Measurements from ENCODE around the gene SLC9A3. TPM values are rescaled to one million over a fixed set of nuclear protein-coding genes. Genes with fewer than 3 reads are reported as not detected.

Gene SLC9A3
- total RNA-seq, 1 experiment from 2014 or later, result 1.5 TPM

DNA sequence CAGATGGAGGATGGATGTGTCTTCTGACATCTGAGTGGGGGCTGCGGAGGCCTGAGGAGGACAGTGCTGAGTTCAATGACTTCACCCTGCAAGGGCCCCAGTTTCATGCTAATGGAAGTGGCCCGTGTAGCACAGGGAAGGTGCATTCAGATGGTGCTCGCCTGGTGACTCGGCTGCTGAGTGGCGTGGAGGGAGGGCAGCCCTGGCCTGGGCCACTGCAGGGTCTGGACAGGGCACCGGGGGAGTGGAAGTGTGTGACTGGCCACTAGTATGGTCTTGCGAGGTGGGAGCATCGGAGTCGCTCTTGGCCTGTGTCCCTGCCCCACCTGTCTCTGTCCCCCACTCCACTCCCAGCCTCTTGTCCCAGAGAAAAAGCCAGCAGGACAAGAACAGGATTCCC, 1.7 kb upstream of the SLC9A3 start:
- RAD21 ChIA-PET (ENCODE audit: low non-redundant PET in 1 of 2, low total read pairs in 2 of 2, uncharacterized antibody in 2 of 2, unreplicated experiment in 2 of 2), result no interaction called here
- intact Hi-C loops (cut with micrococcal nuclease), result no loop called here
- POLR2A ChIA-PET, result no interaction called here
- Histone ChIP-seq H3K36me3 (ENCODE audit: control insufficient read depth in 1 of 2, insufficient read depth in 2 of 2, low read length in 2 of 2) (no peaks in the 10 kb centered on the region), H3K4me2 (ENCODE audit: low read length) (no peak overlapping the region), H3K27me3 (ENCODE audit: insufficient read depth, low read length) (peaks cover 12% of the 10 kb centered on the region; the same call in 1 of the 2 replicates), H3K27ac (ENCODE audit: low read depth, low read length) (no peak overlapping the region), H4K20me1 (ENCODE audit: insufficient read depth) (no peaks in the 10 kb centered on the region), H3K9ac (ENCODE audit: low read length) (no peak overlapping the region), H3K9me2 (ENCODE audit: insufficient read depth) (no peaks in the 10 kb centered on the region), H3K9me3 (ENCODE audit: control insufficient read depth in 1 of 2, insufficient read depth in 1 of 2, low read depth in 1 of 2, low read length in 2 of 2) (no peaks in the 10 kb centered on the region), H2AFZ (ENCODE audit: low read depth, low read length, poor library complexity, severe bottlenecking) (no peak overlapping the region), H3K79me2 (ENCODE audit: insufficient read depth, low read length) (no peaks in the 10 kb centered on the region), H3K4me3 (replicated peaks in 1 of 2; ENCODE audit: low read depth in 1 of 2, low read length in 2 of 2) (no peak overlapping the region), H3K4me1 (ENCODE audit: control insufficient read depth in 1 of 2, insufficient read depth in 2 of 2, low read length in 2 of 2) (no peaks in the 10 kb centered on the region)
- DNase-seq (ENCODE audit: low read depth, low spot score), result no peak
- CTCF ChIA-PET, result no interaction called here
- TF ChIP-seq JUND (IDR thresholded peaks at IDR 0.05), result no peak
- TF ChIP-seq SRF (IDR thresholded peaks at IDR 0.05; ENCODE audit: low read depth), result no peak
- no peak for TF ChIP-seq CEBPB (IDR thresholded peaks at IDR 0.05; ENCODE audit: low read depth)
- TF ChIP-seq, protein P1, sequence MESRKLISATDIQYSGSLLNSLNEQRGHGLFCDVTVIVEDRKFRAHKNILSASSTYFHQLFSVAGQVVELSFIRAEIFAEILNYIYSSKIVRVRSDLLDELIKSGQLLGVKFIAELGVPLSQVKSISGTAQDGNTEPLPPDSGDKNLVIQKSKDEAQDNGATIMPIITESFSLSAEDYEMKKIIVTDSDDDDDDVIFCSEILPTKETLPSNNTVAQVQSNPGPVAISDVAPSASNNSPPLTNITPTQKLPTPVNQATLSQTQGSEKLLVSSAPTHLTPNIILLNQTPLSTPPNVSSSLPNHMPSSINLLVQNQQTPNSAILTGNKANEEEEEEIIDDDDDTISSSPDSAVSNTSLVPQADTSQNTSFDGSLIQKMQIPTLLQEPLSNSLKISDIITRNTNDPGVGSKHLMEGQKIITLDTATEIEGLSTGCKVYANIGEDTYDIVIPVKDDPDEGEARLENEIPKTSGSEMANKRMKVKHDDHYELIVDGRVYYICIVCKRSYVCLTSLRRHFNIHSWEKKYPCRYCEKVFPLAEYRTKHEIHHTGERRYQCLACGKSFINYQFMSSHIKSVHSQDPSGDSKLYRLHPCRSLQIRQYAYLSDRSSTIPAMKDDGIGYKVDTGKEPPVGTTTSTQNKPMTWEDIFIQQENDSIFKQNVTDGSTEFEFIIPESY (IDR thresholded peaks at IDR 0.05; ENCODE audit: extremely low read depth, insufficient replicate concordance, low read length), result no peak
- no peak for TF ChIP-seq EZH2phosphoT487 (IDR thresholded peaks at IDR 0.05; ENCODE audit: borderline replicate concordance)
- no peak for TF ChIP-seq SIN3A (IDR thresholded peaks at IDR 0.05; ENCODE audit: low read depth)
- TF ChIP-seq YY1 (IDR thresholded peaks at IDR 0.05; ENCODE audit: extremely low read depth, insufficient replicate concordance, low read depth, low read length), result no peak
- TF ChIP-seq, protein P2, sequence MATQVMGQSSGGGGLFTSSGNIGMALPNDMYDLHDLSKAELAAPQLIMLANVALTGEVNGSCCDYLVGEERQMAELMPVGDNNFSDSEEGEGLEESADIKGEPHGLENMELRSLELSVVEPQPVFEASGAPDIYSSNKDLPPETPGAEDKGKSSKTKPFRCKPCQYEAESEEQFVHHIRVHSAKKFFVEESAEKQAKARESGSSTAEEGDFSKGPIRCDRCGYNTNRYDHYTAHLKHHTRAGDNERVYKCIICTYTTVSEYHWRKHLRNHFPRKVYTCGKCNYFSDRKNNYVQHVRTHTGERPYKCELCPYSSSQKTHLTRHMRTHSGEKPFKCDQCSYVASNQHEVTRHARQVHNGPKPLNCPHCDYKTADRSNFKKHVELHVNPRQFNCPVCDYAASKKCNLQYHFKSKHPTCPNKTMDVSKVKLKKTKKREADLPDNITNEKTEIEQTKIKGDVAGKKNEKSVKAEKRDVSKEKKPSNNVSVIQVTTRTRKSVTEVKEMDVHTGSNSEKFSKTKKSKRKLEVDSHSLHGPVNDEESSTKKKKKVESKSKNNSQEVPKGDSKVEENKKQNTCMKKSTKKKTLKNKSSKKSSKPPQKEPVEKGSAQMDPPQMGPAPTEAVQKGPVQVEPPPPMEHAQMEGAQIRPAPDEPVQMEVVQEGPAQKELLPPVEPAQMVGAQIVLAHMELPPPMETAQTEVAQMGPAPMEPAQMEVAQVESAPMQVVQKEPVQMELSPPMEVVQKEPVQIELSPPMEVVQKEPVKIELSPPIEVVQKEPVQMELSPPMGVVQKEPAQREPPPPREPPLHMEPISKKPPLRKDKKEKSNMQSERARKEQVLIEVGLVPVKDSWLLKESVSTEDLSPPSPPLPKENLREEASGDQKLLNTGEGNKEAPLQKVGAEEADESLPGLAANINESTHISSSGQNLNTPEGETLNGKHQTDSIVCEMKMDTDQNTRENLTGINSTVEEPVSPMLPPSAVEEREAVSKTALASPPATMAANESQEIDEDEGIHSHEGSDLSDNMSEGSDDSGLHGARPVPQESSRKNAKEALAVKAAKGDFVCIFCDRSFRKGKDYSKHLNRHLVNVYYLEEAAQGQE (IDR thresholded peaks at IDR 0.05; ENCODE audit: low read depth), result no peak
- no peak for TF ChIP-seq ELF1 (IDR thresholded peaks at IDR 0.05; ENCODE audit: borderline replicate concordance, low read depth)
- TF ChIP-seq, protein P3, sequence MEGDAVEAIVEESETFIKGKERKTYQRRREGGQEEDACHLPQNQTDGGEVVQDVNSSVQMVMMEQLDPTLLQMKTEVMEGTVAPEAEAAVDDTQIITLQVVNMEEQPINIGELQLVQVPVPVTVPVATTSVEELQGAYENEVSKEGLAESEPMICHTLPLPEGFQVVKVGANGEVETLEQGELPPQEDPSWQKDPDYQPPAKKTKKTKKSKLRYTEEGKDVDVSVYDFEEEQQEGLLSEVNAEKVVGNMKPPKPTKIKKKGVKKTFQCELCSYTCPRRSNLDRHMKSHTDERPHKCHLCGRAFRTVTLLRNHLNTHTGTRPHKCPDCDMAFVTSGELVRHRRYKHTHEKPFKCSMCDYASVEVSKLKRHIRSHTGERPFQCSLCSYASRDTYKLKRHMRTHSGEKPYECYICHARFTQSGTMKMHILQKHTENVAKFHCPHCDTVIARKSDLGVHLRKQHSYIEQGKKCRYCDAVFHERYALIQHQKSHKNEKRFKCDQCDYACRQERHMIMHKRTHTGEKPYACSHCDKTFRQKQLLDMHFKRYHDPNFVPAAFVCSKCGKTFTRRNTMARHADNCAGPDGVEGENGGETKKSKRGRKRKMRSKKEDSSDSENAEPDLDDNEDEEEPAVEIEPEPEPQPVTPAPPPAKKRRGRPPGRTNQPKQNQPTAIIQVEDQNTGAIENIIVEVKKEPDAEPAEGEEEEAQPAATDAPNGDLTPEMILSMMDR (IDR thresholded peaks at IDR 0.05 in 2 of 3, conservative IDR thresholded peaks at IDR 0.05 in 1 of 3; ENCODE audit: borderline replicate concordance in 1 of 3, insufficient read depth in 1 of 3, low read depth in 2 of 3, low read length in 2 of 3), result no peak
- no peak for TF ChIP-seq POLR2AphosphoS5 (IDR thresholded peaks at IDR 0.05; ENCODE audit: low read depth, low read length)
- no peak for TF ChIP-seq CBX3 (IDR thresholded peaks at IDR 0.05; ENCODE audit: low read depth)
- TF ChIP-seq TCF7L2 (IDR thresholded peaks at IDR 0.05; ENCODE audit: borderline replicate concordance, extremely low read depth, insufficient read depth, insufficient read length), result no peak
- TF ChIP-seq EGR1 (IDR thresholded peaks at IDR 0.05; ENCODE audit: low read depth), result no peak
- TF ChIP-seq ZNF274 (IDR thresholded peaks at IDR 0.05; ENCODE audit: low read depth, low read length), result no peak
- TF ChIP-seq FOSL1 (IDR thresholded peaks at IDR 0.05; ENCODE audit: low read depth), result no peak
- no peak for TF ChIP-seq POLR2A (IDR thresholded peaks at IDR 0.05; ENCODE audit: borderline replicate concordance, extremely low read depth, insufficient read depth, insufficient read length)
- BruUV-seq (replicated peaks), result no TSS peak
- no peak for ATAC-seq
